OCI-LY1 (cell line): ENCODE data around the gene SPTBN2.

Experiments used
- H2AFZ ChIP-seq: fragments of 200-600 bp; sonication (generic), shearing (Covaris generic); 2 replicates; pipeline ENCODE4 v1.6.0; 2014; ENCODE audit warnings: antibody characterized with exemption, mild to moderate bottlenecking, low read length
- H3F3A ChIP-seq: fragments of 200-600 bp; sonication (generic), shearing (Covaris generic); 2 replicates; pipeline ENCODE4 v1.6.0; 2014; ENCODE audit warnings: mild to moderate bottlenecking, antibody characterized with exemption, low read length, moderate library complexity; ENCODE audit not compliant: insufficient read depth
- H3K27ac ChIP-seq: fragments of 200-600 bp; sonication (generic); 2 replicates; pipeline ENCODE4 v1.5.1; 2014; ENCODE audit warnings: low read length, mixed run types, mild to moderate bottlenecking, low read depth; ENCODE audit not compliant: poor library complexity, severe bottlenecking
- H3K27me3 ChIP-seq: fragments of 200-600 bp; sonication (generic); 2 replicates; pipeline ENCODE4 v1.6.0; 2014; ENCODE audit warnings: antibody characterized with exemption, mild to moderate bottlenecking, low read length, moderate library complexity; ENCODE audit not compliant: insufficient read depth
- H3K36me3 ChIP-seq: fragments of 200-600 bp; sonication (generic); 2 replicates; pipeline ENCODE4 v1.6.1; 2014; ENCODE audit warnings: mild to moderate bottlenecking, antibody characterized with exemption, low read length, moderate library complexity, mixed read lengths; ENCODE audit not compliant: insufficient read depth
- H3K4me1 ChIP-seq: fragments of 200-600 bp; sonication (generic); 2 replicates; pipeline ENCODE4 v1.5.1; 2014; ENCODE audit warnings: mild to moderate bottlenecking, low read length, moderate library complexity; ENCODE audit not compliant: insufficient read depth, severe bottlenecking
- H3K4me2 ChIP-seq: fragments of 200-600 bp; sonication (generic), shearing (Covaris generic); 2 replicates; pipeline ENCODE4 v1.6.1; 2014; ENCODE audit warnings: low read length
- H3K4me3 ChIP-seq: fragments of 200-600 bp; sonication (generic); 2 replicates; pipeline ENCODE4 v1.5.1; 2014; ENCODE audit warnings: low read length, low read depth, mild to moderate bottlenecking, mixed read lengths; ENCODE audit not compliant: poor library complexity, severe bottlenecking
- H3K79me2 ChIP-seq: fragments of 200-600 bp; shearing (Covaris generic); 2 replicates; pipeline ENCODE4 v1.6.1; 2016; ENCODE audit warnings: mixed run types, low read length, mixed read lengths; ENCODE audit not compliant: insufficient read depth
- H3K9ac ChIP-seq: fragments of 200-600 bp; sonication (generic), shearing (Covaris generic); 2 replicates; pipeline ENCODE4 v1.6.1; 2014; ENCODE audit warnings: mild to moderate bottlenecking, low read length, mixed read lengths
- H3K9me2 ChIP-seq: fragments of 200-600 bp; sonication (generic), shearing (Covaris generic); 2 replicates; pipeline ENCODE4 v1.6.1; 2014; ENCODE audit warnings: low read depth, mild to moderate bottlenecking, low read length, mixed read lengths
- H3K9me3 ChIP-seq: fragments of 200-600 bp; shearing (Covaris generic); 2 replicates; pipeline ENCODE4 v1.6.1; 2014; ENCODE audit warnings: low read length, mixed read lengths
- H4K20me1 ChIP-seq: fragments of 200-600 bp; sonication (generic), shearing (Covaris generic); 2 replicates; pipeline ENCODE4 v1.6.0; 2016; ENCODE audit warnings: mild to moderate bottlenecking, low read length; ENCODE audit not compliant: insufficient read depth
- CTCF ChIP-seq: fragments of 200-600 bp; sonication (generic), shearing (Covaris generic); IDR thresholded peaks from 2 replicates; pipeline ENCODE4 v1.5.1; 2017; ENCODE audit warnings: mild to moderate bottlenecking, antibody characterized with exemption, low read length, moderate library complexity, mixed read lengths
- EZH2 ChIP-seq: fragments of 200-600 bp; sonication (generic), shearing (Covaris generic); IDR thresholded peaks from 2 replicates; pipeline ENCODE4 v1.8.0; 2017; ENCODE audit warnings: borderline replicate concordance, mixed run types, mild to moderate bottlenecking, antibody characterized with exemption, low read length, moderate library complexity, mixed read lengths

The SPTBN2 gene

GRCh38 chr11:66720223-66720898, 8.7 kb downstream of the SPTBN2 start:
- Histone ChIP-seq H3K79me2 (no peaks in the 10 kb centered on the region), H4K20me1 (no peaks in the 10 kb centered on the region), H3K4me2 (peak overlapping the region; percentile 13; the same call in 1 of the 2 replicates), H3K4me3 (no peak overlapping the region), H3K27me3 (no peaks in the 10 kb centered on the region), H3F3A (no peaks in the 10 kb centered on the region), H3K36me3 (peaks cover 16% of the 10 kb centered on the region), H3K4me1 (peaks cover 22% of the 10 kb centered on the region), H3K27ac (no peak overlapping the region), H3K9me3 (no peaks in the 10 kb centered on the region), H2AFZ (no peak overlapping the region), H3K9ac (no peak overlapping the region), H3K9me2 (no peaks in the 10 kb centered on the region)
- TF ChIP-seq EZH2 (no peak), CTCF (no peak)

DNA sequence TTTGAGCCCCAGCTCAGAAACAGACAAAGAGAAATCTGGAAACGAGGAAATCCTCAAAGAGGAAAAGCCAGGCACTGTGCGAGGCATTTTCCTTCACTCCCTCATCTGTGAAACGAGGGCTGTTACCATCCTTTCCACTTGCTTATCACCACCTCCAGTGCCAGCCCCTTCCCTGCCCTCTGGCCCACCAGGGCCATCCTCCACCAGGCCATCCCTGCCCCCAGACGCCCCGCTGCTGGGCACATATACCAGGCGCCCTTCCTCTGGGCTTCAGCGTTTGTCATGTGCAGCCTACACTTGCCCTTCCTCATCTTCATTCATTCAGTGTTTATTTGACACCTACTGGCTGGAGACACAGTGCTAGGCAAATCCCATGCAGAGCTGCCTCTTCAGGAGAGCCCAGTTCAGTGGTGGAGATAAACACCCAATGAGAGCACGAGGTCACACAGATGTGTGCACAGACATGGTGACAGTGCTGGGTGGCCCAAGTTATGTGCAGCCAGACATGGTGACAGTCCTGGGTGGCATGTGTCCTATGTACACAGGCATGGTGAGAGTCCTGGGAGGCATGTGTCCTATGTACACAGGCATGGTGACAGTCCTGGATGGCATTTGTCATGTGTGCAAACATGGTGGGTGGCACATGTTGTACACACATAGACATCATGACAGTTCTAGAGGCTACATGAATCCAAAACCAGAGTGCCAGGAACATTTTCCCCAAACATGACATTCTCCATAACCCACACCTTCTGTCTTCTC, 9.7 kb downstream of the SPTBN2 start:
- Histone ChIP-seq H3K27ac (no peak overlapping the region), H4K20me1 (no peaks in the 10 kb centered on the region), H2AFZ (no peak overlapping the region)

DNA sequence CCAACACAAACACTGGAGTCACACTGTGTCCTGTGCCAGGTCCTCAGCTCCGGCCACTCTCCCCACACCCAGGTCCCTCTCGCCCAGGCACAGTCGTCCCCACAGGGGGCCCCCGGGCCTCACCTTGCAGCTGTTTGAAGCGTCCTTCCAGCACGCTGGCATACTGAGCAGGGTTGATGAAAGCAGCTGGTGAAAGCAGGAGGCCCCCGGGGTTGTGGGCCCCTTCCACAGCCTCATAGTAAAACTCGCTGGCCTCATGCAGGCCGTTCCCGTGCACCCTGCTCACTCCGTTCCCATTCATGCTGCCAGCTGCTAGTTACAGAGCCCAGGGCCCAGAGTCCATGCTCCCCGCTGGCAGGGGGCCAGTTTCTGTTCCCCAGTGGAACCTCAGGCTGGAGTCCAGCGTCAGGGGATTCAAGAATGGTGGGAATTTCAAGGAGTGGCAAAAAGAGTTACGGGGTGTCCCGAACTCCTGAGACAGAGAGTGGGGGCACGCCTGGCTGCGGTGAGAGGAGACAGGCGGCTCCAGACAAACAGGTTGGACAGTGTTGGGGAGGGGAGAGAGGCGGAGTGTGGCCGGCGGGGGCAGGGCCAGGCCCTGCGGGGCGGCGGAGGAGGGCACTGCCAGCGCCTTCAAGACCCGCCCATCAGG, 10.6 kb downstream of the SPTBN2 start:
- no peak overlapping the region for H3K27ac ChIP-seq
- H3K4me1 ChIP-seq, result peaks cover 22% of the 10 kb centered on the region
- no peaks in the 10 kb centered on the region for H3K27me3 ChIP-seq
- peaks cover 35% of the 10 kb centered on the region for H3K36me3 ChIP-seq
- H3K9ac ChIP-seq, result no peak overlapping the region
- no peaks in the 10 kb centered on the region for H4K20me1 ChIP-seq
- no peaks in the 10 kb centered on the region for H3K79me2 ChIP-seq
- no peak overlapping the region for H3K4me3 ChIP-seq
- H3K9me3 ChIP-seq, result no peaks in the 10 kb centered on the region
- no peak overlapping the region for H3K4me2 ChIP-seq
- no peaks in the 10 kb centered on the region for H3K9me2 ChIP-seq
- no peak for TF ChIP-seq EZH2
- no peak for TF ChIP-seq CTCF
- H2AFZ ChIP-seq, result no peak overlapping the region
- H3F3A ChIP-seq, result no peaks in the 10 kb centered on the region

More for the DNA sequence above, 9.7 kb downstream of the SPTBN2 start:
- no peaks in the 10 kb centered on the region for H3K27me3 ChIP-seq
- TF ChIP-seq CTCF (no peak), EZH2 (no peak)
- no peaks in the 10 kb centered on the region for H3K9me3 ChIP-seq
- no peak overlapping the region for H3K9ac ChIP-seq
- H3K4me2 ChIP-seq, result no peak overlapping the region
- no peaks in the 10 kb centered on the region for H3K79me2 ChIP-seq
- no peaks in the 10 kb centered on the region for H3F3A ChIP-seq
- peaks cover 27% of the 10 kb centered on the region for H3K36me3 ChIP-seq
- H3K9me2 ChIP-seq, result no peaks in the 10 kb centered on the region
- H3K4me1 ChIP-seq, result peaks cover 22% of the 10 kb centered on the region
- no peak overlapping the region for H3K4me3 ChIP-seq
